ENCODE results near the gene TBC1D21.

TBC1D21 gene

GRCh38 chr15:73889053-73889761 is 15.8 kb downstream of the TBC1D21 start:
- no peak for FAIRE-seq

- no peak for FAIRE-seq
These were observed 16.4 kb downstream of the TBC1D21 start for GRCh38 chr15:73889762-73890124.

- no peak for FAIRE-seq
These were observed 18.3 kb downstream of the TBC1D21 start for GRCh38 chr15:73891328-73892315.

- no peak for FAIRE-seq
These were observed 19.3 kb downstream of the TBC1D21 start for GRCh38 chr15:73892446-73893226.

GRCh38 chr15:73894133-73894814 is 20.9 kb downstream of the TBC1D21 start:
- FAIRE-seq: no peak

GRCh38 chr15:73897441-73898261 is 24.3 kb downstream of the TBC1D21 start:
- no peak for FAIRE-seq

- no peak for FAIRE-seq
These were observed 26.1 kb downstream of the TBC1D21 start for GRCh38 chr15:73899197-73900094.

GRCh38 chr15:73900095-73900712 is 26.8 kb downstream of the TBC1D21 start:
- FAIRE-seq: no peak

- no peak for FAIRE-seq
These were observed 27.9 kb downstream of the TBC1D21 start for GRCh38 chr15:73901126-73901810.

- no peak for FAIRE-seq
These were observed 29.0 kb downstream of the TBC1D21 start for GRCh38 chr15:73902121-73903020.

GRCh38 chr15:73904026-73904815 is 30.9 kb downstream of the TBC1D21 start:
- FAIRE-seq: no peak

GRCh38 chr15:73905225-73905827 is 32.0 kb downstream of the TBC1D21 start:
- FAIRE-seq: no peak

- no peak for FAIRE-seq
These were observed 33.1 kb downstream of the TBC1D21 start for GRCh38 chr15:73906346-73907034.

- FAIRE-seq: no peak
These were observed 33.7 kb downstream of the TBC1D21 start for GRCh38 chr15:73907035-73907408.

- FAIRE-seq: no peak
These were observed 34.9 kb downstream of the TBC1D21 start for GRCh38 chr15:73908030-73908821.

- no peak for FAIRE-seq
These were observed 35.4 kb downstream of the TBC1D21 start for GRCh38 chr15:73908822-73909122.
